ENCODE data around the gene USP17L26. TPM values are rescaled to one million over a fixed set of nuclear protein-coding genes. Genes with fewer than 3 reads are reported as not detected.
"Not testable (repeated sequence)": the region's sequence is repeated elsewhere in the genome, so short reads cannot be mapped to it uniquely, and the experiment has no call there.

The USP17L26 gene, protein sequence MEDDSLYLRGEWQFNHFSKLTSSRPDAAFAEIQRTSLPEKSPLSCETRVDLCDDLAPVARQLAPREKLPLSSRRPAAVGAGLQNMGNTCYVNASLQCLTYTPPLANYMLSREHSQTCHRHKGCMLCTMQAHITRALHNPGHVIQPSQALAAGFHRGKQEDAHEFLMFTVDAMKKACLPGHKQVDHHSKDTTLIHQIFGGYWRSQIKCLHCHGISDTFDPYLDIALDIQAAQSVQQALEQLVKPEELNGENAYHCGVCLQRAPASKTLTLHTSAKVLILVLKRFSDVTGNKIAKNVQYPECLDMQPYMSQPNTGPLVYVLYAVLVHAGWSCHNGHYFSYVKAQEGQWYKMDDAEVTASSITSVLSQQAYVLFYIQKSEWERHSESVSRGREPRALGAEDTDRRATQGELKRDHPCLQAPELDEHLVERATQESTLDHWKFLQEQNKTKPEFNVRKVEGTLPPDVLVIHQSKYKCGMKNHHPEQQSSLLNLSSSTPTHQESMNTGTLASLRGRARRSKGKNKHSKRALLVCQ
- total RNA-seq = not detected
- not detected for polyA plus RNA-seq
- long read RNA-seq, donor 1 = 0 reads
- long read RNA-seq, donor 2 = 0 reads

DNA sequence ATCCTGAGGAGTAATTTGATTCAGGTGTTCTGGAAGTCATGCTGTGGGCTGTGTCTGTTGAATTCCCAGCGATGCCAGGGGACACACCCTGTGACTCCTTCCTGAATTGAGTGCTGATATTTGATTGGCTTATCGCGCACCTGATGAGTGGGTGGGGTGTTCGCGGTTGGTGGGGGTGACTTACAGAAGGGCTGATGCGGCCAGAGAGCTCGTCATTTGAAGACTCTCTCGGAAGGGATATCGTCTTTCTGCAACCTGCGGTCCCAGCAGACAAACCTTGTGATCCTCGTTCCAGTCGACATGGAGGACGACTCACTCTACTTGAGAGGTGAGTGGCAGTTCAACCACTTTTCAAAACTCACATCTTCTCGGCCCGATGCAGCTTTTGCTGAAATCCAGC is at the start of gene USP17L26:
TSS of gene USP17L26 (plus strand) at position 301 of the 400 bp plus-strand sequence. CDS start at position 301, 0 bp downstream.
- ATAC-seq (ENCODE audit: low FRiP score); DNase-seq; H3K36me3 ChIP-seq (ENCODE audit: control insufficient read depth in 1 of 2, insufficient read depth in 2 of 2, low read length in 1 of 2); H3K27me3 ChIP-seq (ENCODE audit: control insufficient read depth in 1 of 2, insufficient read depth in 2 of 2, low read length in 1 of 2); H3K27ac ChIP-seq (ENCODE audit: low read depth in 1 of 2, low read length in 2 of 2); H3K9me3 ChIP-seq (ENCODE audit: control insufficient read depth, low read length); H3K4me1 ChIP-seq (ENCODE audit: control insufficient read depth in 1 of 2, insufficient read depth in 2 of 2, low read length in 2 of 2); intact Hi-C loops (cut with DNase I); H3K4me3 ChIP-seq (ENCODE audit: low read length in 2 of 2): not testable (repeated sequence)
- WGBS, 2 donors = 90% methylated on average over 8 of the region's 15 CpGs; no CpG with 5 or more reads in 1 of the 2 donors

DNA sequence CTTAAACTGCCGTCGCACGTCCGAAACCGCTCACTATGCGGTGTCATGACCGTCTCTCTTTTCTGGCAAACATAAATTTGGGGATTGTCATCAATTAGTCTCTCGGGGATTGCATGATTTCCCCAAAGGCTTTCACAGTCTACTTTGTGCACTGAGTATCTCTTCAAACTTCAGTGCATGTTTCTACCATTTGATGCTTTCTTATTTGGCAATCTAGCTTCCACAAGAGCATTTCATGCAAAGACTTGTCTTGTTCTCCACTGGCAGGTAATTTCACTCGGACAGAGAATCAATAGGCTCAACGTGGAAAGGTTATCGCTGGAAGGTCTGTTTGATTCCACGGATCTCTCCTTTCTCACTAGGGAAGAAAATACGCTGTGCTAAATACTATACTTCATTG is 10.3 kb upstream of the USP17L26 start:
- intact Hi-C loops (cut with DNase I); DNase-seq; H3K27ac ChIP-seq (ENCODE audit: low read depth in 1 of 2, low read length in 2 of 2); H3K4me3 ChIP-seq (ENCODE audit: low read length in 2 of 2); H3K9me3 ChIP-seq (ENCODE audit: control insufficient read depth, low read length); ATAC-seq (ENCODE audit: low FRiP score); H3K27me3 ChIP-seq (ENCODE audit: control insufficient read depth in 1 of 2, insufficient read depth in 2 of 2, low read length in 1 of 2); H3K36me3 ChIP-seq (ENCODE audit: control insufficient read depth in 1 of 2, insufficient read depth in 2 of 2, low read length in 1 of 2); H3K4me1 ChIP-seq (ENCODE audit: control insufficient read depth in 1 of 2, insufficient read depth in 2 of 2, low read length in 2 of 2): not testable (repeated sequence)
- WGBS, 2 donors = 83 to 93% methylated on average over 1 of the region's 13 CpGs

DNA sequence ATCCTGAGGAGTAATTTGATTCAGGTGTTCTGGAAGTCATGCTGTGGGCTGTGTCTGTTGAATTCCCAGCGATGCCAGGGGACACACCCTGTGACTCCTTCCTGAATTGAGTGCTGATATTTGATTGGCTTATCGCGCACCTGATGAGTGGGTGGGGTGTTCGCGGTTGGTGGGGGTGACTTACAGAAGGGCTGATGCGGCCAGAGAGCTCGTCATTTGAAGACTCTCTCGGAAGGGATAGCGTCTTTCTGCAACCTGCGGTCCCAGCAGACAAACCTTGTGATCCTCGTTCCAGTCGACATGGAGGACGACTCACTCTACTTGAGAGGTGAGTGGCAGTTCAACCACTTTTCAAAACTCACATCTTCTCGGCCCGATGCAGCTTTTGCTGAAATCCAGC is 9.6 kb upstream of the USP17L26 start, which contains the start of gene USP17L24:
TSS of gene USP17L24 (plus strand) at position 301 of the 400 bp plus-strand sequence. CDS start at position 301, 0 bp downstream.
- H3K36me3 ChIP-seq (ENCODE audit: control insufficient read depth in 1 of 2, insufficient read depth in 2 of 2, low read length in 1 of 2); ATAC-seq (ENCODE audit: low FRiP score); DNase-seq; H3K9me3 ChIP-seq (ENCODE audit: control insufficient read depth, low read length); intact Hi-C loops (cut with DNase I); H3K27ac ChIP-seq (ENCODE audit: low read depth in 1 of 2, low read length in 2 of 2); H3K4me3 ChIP-seq (ENCODE audit: low read length in 2 of 2); H3K4me1 ChIP-seq (ENCODE audit: control insufficient read depth in 1 of 2, insufficient read depth in 2 of 2, low read length in 2 of 2); H3K27me3 ChIP-seq (ENCODE audit: control insufficient read depth in 1 of 2, insufficient read depth in 2 of 2, low read length in 1 of 2): not testable (repeated sequence)
- WGBS, 2 donors = no CpG with 5 or more reads among the region's 15 CpGs

DNA sequence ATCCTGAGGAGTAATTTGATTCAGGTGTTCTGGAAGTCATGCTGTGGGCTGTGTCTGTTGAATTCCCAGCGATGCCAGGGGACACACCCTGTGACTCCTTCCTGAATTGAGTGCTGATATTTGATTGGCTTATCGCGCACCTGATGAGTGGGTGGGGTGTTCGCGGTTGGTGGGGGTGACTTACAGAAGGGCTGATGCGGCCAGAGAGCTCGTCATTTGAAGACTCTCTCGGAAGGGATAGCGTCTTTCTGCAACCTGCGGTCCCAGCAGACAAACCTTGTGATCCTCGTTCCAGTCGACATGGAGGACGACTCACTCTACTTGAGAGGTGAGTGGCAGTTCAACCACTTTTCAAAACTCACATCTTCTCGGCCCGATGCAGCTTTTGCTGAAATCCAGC is 4.8 kb upstream of the USP17L26 start, which contains the start of gene USP17L25:
TSS of gene USP17L25 (plus strand) at position 301 of the 400 bp plus-strand sequence. CDS start at position 301, 0 bp downstream.
- H3K9me3 ChIP-seq (ENCODE audit: control insufficient read depth, low read length); H3K27me3 ChIP-seq (ENCODE audit: control insufficient read depth in 1 of 2, insufficient read depth in 2 of 2, low read length in 1 of 2); H3K4me3 ChIP-seq (ENCODE audit: low read length in 2 of 2); H3K4me1 ChIP-seq (ENCODE audit: control insufficient read depth in 1 of 2, insufficient read depth in 2 of 2, low read length in 2 of 2); DNase-seq; ATAC-seq (ENCODE audit: low FRiP score); intact Hi-C loops (cut with DNase I); H3K27ac ChIP-seq (ENCODE audit: low read depth in 1 of 2, low read length in 2 of 2); H3K36me3 ChIP-seq (ENCODE audit: control insufficient read depth in 1 of 2, insufficient read depth in 2 of 2, low read length in 1 of 2): not testable (repeated sequence)
- no CpG with 5 or more reads among the region's 15 CpGs for WGBS, 2 donors

DNA sequence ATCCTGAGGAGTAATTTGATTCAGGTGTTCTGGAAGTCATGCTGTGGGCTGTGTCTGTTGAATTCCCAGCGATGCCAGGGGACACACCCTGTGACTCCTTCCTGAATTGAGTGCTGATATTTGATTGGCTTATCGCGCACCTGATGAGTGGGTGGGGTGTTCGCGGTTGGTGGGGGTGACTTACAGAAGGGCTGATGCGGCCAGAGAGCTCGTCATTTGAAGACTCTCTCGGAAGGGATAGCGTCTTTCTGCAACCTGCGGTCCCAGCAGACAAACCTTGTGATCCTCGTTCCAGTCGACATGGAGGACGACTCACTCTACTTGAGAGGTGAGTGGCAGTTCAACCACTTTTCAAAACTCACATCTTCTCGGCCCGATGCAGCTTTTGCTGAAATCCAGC is 4.6 kb downstream of the USP17L26 start, which contains the start of gene USP17L5:
TSS of gene USP17L5 (plus strand) at position 301 of the 400 bp plus-strand sequence. CDS start at position 301, 0 bp downstream.
- DNase-seq; H3K4me1 ChIP-seq (ENCODE audit: control insufficient read depth in 1 of 2, insufficient read depth in 2 of 2, low read length in 2 of 2); intact Hi-C loops (cut with DNase I); H3K4me3 ChIP-seq (ENCODE audit: low read length in 2 of 2); ATAC-seq (ENCODE audit: low FRiP score); H3K36me3 ChIP-seq (ENCODE audit: control insufficient read depth in 1 of 2, insufficient read depth in 2 of 2, low read length in 1 of 2); H3K27me3 ChIP-seq (ENCODE audit: control insufficient read depth in 1 of 2, insufficient read depth in 2 of 2, low read length in 1 of 2); H3K27ac ChIP-seq (ENCODE audit: low read depth in 1 of 2, low read length in 2 of 2); H3K9me3 ChIP-seq (ENCODE audit: control insufficient read depth, low read length): not testable (repeated sequence)
- WGBS, 2 donors = no CpG with 5 or more reads among the region's 15 CpGs

DNA sequence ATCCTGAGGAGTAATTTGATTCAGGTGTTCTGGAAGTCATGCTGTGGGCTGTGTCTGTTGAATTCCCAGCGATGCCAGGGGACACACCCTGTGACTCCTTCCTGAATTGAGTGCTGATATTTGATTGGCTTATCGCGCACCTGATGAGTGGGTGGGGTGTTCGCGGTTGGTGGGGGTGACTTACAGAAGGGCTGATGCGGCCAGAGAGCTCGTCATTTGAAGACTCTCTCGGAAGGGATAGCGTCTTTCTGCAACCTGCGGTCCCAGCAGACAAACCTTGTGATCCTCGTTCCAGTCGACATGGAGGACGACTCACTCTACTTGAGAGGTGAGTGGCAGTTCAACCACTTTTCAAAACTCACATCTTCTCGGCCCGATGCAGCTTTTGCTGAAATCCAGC is 9.4 kb downstream of the USP17L26 start, which contains the start of gene USP17L27:
TSS of gene USP17L27 (plus strand) at position 301 of the 400 bp plus-strand sequence. CDS start at position 301, 0 bp downstream.
- H3K27me3 ChIP-seq (ENCODE audit: control insufficient read depth in 1 of 2, insufficient read depth in 2 of 2, low read length in 1 of 2); H3K4me3 ChIP-seq (ENCODE audit: low read length in 2 of 2); H3K4me1 ChIP-seq (ENCODE audit: control insufficient read depth in 1 of 2, insufficient read depth in 2 of 2, low read length in 2 of 2); intact Hi-C loops (cut with DNase I); ATAC-seq (ENCODE audit: low FRiP score); H3K27ac ChIP-seq (ENCODE audit: low read depth in 1 of 2, low read length in 2 of 2); H3K9me3 ChIP-seq (ENCODE audit: control insufficient read depth, low read length); H3K36me3 ChIP-seq (ENCODE audit: control insufficient read depth in 1 of 2, insufficient read depth in 2 of 2, low read length in 1 of 2); DNase-seq: not testable (repeated sequence)
- WGBS, 2 donors = no CpG with 5 or more reads among the region's 15 CpGs

DNA sequence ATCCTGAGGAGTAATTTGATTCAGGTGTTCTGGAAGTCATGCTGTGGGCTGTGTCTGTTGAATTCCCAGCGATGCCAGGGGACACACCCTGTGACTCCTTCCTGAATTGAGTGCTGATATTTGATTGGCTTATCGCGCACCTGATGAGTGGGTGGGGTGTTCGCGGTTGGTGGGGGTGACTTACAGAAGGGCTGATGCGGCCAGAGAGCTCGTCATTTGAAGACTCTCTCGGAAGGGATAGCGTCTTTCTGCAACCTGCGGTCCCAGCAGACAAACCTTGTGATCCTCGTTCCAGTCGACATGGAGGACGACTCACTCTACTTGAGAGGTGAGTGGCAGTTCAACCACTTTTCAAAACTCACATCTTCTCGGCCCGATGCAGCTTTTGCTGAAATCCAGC is 14.1 kb downstream of the USP17L26 start, which contains the start of gene USP17L28:
TSS of gene USP17L28 (plus strand) at position 301 of the 400 bp plus-strand sequence. CDS start at position 301, 0 bp downstream.
- ATAC-seq (ENCODE audit: low FRiP score); H3K27me3 ChIP-seq (ENCODE audit: control insufficient read depth in 1 of 2, insufficient read depth in 2 of 2, low read length in 1 of 2); intact Hi-C loops (cut with DNase I); H3K27ac ChIP-seq (ENCODE audit: low read depth in 1 of 2, low read length in 2 of 2); DNase-seq; H3K36me3 ChIP-seq (ENCODE audit: control insufficient read depth in 1 of 2, insufficient read depth in 2 of 2, low read length in 1 of 2); H3K4me1 ChIP-seq (ENCODE audit: control insufficient read depth in 1 of 2, insufficient read depth in 2 of 2, low read length in 2 of 2); H3K4me3 ChIP-seq (ENCODE audit: low read length in 2 of 2); H3K9me3 ChIP-seq (ENCODE audit: control insufficient read depth, low read length): not testable (repeated sequence)
- no CpG with 5 or more reads among the region's 15 CpGs for WGBS, 2 donors

DNA sequence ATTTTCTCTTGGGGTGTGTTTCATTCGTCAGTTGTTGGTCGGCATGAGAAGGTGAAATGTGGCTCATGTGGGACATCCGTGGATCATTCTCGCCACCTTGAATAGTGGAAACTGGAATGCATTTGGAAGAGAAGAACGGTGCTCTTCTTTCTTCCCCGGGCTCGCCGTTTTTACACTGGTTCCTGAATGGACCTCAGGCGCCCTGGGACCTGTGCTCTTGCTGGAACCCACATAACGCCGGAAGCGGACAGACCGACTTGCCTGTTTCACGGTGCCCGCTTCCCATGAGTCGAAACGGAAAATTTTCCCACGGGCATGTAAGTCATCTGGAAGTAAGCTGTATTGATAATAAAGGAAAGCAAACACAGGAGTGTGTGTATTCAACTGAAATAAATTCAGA is 16.4 kb downstream of the USP17L26 start:
- H3K4me1 ChIP-seq (ENCODE audit: control insufficient read depth in 1 of 2, insufficient read depth in 2 of 2, low read length in 2 of 2); H3K4me3 ChIP-seq (ENCODE audit: low read length in 2 of 2); ATAC-seq (ENCODE audit: low FRiP score); H3K36me3 ChIP-seq (ENCODE audit: control insufficient read depth in 1 of 2, insufficient read depth in 2 of 2, low read length in 1 of 2); H3K27me3 ChIP-seq (ENCODE audit: control insufficient read depth in 1 of 2, insufficient read depth in 2 of 2, low read length in 1 of 2); DNase-seq; H3K27ac ChIP-seq (ENCODE audit: low read depth in 1 of 2, low read length in 2 of 2); intact Hi-C loops (cut with DNase I); H3K9me3 ChIP-seq (ENCODE audit: control insufficient read depth, low read length): not testable (repeated sequence)
- 90% methylated on average over 13 of the region's 18 CpGs; no CpG with 5 or more reads in 1 of the 2 donors for WGBS, 2 donors

All from aorta (tissue), 5 donors.